Activated naive CD4-positive, alpha-beta T cell treated with anti-CD3 and anti-CD28 coated beads for 36 hours (primary cell): ENCODE results near the gene HSPB1. TPM values are rescaled to one million over a fixed set of nuclear protein-coding genes. Genes with fewer than 3 reads are reported as not detected.
A peak's percentile ranks its signal among the peaks of the same experiment; 100 is the strongest.
"Not testable (repeated sequence)": the region's sequence is repeated elsewhere in the genome, so short reads cannot be mapped to it uniquely, and the experiment has no call there.

Experiments
- CTCF ChIA-PET: fragments of 350-600 bp; sonication (Branson Sonifier 250); formaldehyde crosslinking; loops from one replicate; lab custom pipeline; 2021; ENCODE audit warnings: antibody characterized with exemption; lab: Charles Lee
- DNase-seq: peaks from one replicate; pipeline ENCODE4 v3.0.0-alpha.2; 2020
- H3K27ac Mint-ChIP-seq: one replicate; pipeline ENCODE4 v1.8.0; 2021; ENCODE audit warnings: mild to moderate bottlenecking, mixed read lengths
- H3K27me3 Mint-ChIP-seq: one replicate; pipeline ENCODE4 v1.8.0; 2021; ENCODE audit warnings: low read depth, mixed read lengths
- H3K36me3 Mint-ChIP-seq: one replicate; pipeline ENCODE4 v1.8.0; 2021; ENCODE audit warnings: low read depth, mixed read lengths
- H3K4me1 Mint-ChIP-seq: one replicate; pipeline ENCODE4 v1.8.0; 2021; ENCODE audit warnings: low read depth, mixed read lengths
- H3K4me3 Mint-ChIP-seq: one replicate; pipeline ENCODE4 v1.8.0; 2021; ENCODE audit warnings: mild to moderate bottlenecking, moderate library complexity, mixed read lengths
- H3K9me3 Mint-ChIP-seq: one replicate; pipeline ENCODE4 v1.8.0; 2021; ENCODE audit warnings: mixed read lengths
- intact Hi-C: fragments of 100-400 bp; cut with micrococcal nuclease; formaldehyde crosslinking; loops from one replicate; pipeline ENCODE4 v1.15.1; 2023
- total RNA-seq, 2 experiments: library from RNA; stranded (reverse); gene quantifications; one replicate each; pipeline ENCODE4 v1.2.3, GENCODE V29; 2021

Gene HSPB1
- total RNA-seq, 2 experiments from 2014 or later = 106 to 115 TPM

GRCh38 chr7:76282344-76283253 is 19.9 kb upstream of the HSPB1 start:
- intact Hi-C loops = no loop called here
- Mint-ChIP-seq H3K36me3 (no peaks in the 10 kb centered on the region), H3K4me3 (peak overlapping the region; percentile 46), H3K9me3 (no peaks in the 10 kb centered on the region), H3K4me1 (peaks cover 12% of the 10 kb centered on the region), H3K27ac (no peak overlapping the region), H3K27me3 (peaks cover 33% of the 10 kb centered on the region)
- no peak for DNase-seq
- CTCF ChIA-PET = interaction anchor here (1.0 to 2.3 kb wide), 4 partner anchors 8 to 42 kb away, joined by 3 to 11 read pairs (median 6); no protein-coding TSS in a partner anchor

DNA sequence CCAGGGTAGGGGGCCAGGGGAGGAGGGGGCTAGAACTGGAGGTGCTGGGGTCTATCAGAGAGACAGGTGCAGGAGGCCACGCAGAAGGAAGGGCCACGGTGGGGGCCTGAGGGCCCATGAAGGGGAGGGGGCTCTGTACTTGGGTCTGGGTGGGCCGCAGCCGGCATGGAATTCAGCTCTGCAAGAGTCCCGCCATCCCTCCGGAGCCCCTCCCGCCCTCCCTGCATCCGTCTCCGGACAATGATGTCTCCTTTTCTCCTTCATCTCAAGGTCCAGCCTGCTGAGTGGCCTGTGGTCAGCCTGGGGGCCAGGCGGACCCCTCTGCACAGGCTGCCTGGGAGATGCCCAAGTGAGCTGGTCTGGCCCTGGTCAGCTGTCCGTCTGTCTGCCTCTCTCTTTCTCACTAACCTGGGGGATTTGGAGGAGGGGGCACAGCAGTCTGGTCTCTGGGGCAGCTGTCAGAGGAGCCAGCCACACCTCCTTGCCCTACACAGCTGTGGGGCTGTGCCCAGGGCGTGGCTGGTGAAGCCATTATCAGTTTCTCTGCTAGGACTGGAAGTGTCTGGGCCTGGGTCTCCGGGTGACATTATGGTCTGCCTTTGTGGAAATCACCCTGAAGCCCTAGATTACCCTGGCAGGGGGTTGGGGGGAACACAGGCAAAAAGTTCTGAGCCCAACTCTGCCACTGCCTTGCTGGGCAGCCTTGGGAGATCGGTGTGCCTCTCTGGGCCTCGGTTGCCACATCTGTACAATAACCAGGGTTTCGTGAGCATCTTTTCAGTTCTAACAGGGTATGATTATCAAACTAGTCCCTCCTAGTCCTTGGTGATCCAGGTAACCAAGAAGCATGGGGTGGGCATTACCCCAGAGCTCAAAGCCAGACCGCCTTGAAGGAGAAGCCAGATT is 19.0 kb upstream of the HSPB1 start:
- Mint-ChIP-seq H3K4me3 (peak overlapping the region; percentile 26), H3K4me1 (peaks cover 12% of the 10 kb centered on the region), H3K27me3 (peaks cover 31% of the 10 kb centered on the region), H3K27ac (no peak overlapping the region), H3K9me3 (no peaks in the 10 kb centered on the region), H3K36me3 (no peaks in the 10 kb centered on the region)
- intact Hi-C loops = no loop called here
- no peak for DNase-seq
- CTCF ChIA-PET = interaction anchor here (0.7 to 2.1 kb wide), 4 partner anchors 14 to 41 kb away, joined by 3 to 9 read pairs (median 6); no protein-coding TSS in a partner anchor

GRCh38 chr7:76285604-76286374 is 16.7 kb upstream of the HSPB1 start:
- Mint-ChIP-seq H3K4me1 (peaks cover 13% of the 10 kb centered on the region), H3K27ac (no peak overlapping the region), H3K9me3 (no peaks in the 10 kb centered on the region), H3K4me3 (no peak overlapping the region), H3K36me3 (no peaks in the 10 kb centered on the region), H3K27me3 (peaks cover 21% of the 10 kb centered on the region)
- intact Hi-C loops = no loop called here
- CTCF ChIA-PET = interaction anchor here (1.0 to 1.5 kb wide), 3 partner anchors 23 to 28 kb away, joined by 3 to 6 read pairs (median 6); no protein-coding TSS in a partner anchor
- DNase-seq = no peak

DNA sequence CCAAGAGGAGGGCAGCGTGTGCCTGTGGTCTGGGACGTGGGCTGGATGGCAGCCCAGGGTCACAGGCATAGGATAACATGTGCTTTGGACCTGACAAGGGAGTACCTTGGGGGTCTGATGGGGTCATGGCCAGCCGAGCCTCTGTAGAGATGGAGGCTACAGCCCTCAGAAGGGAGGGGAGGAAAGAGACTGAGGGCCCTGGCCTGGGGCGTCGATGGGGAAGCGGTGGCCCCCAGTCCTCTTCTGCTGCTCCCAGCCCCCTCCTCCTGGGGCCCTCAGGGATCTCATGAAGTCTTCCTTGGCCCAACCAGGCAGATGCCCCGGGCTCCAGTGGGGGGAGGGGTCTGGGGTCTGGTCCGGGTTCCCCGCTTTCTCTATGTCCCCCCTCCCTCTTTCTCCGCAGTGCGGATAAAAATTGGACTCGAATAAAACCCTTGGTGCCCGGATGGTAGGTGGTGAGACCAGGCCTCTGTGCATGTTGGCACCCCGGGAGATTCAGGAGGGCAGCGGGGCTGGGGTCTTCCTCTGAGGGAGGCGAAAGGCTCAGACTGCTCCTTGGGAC is 15.6 kb upstream of the HSPB1 start:
- no peaks in the 10 kb centered on the region for H3K36me3 Mint-ChIP-seq
- intact Hi-C loops = no loop called here
- peaks cover 14% of the 10 kb centered on the region for H3K27me3 Mint-ChIP-seq
- CTCF ChIA-PET = interaction anchor here (1.0 to 1.1 kb wide), 2 partner anchors 24 to 27 kb away, joined by 3 read pairs; no protein-coding TSS in a partner anchor
- H3K4me3 Mint-ChIP-seq = no peak overlapping the region
- H3K9me3 Mint-ChIP-seq = no peaks in the 10 kb centered on the region
- DNase-seq = no peak
- peaks cover 16% of the 10 kb centered on the region for H3K4me1 Mint-ChIP-seq
- no peak overlapping the region for H3K27ac Mint-ChIP-seq

GRCh38 chr7:76290847-76291350 is 11.6 kb upstream of the HSPB1 start:
- intact Hi-C loops = loop anchor here (1.0 kb wide), 5 partner anchors 12 to 113 kb away; no protein-coding TSS in a partner anchor
- DNase-seq, H3K9me3 Mint-ChIP-seq, H3K4me3 Mint-ChIP-seq, H3K36me3 Mint-ChIP-seq, H3K4me1 Mint-ChIP-seq, H3K27me3 Mint-ChIP-seq: not testable (repeated sequence)
- CTCF ChIA-PET = interaction anchor here (0.6 to 6.0 kb wide), 22 partner anchors 9 to 131 kb away, joined by 3 to 96 read pairs (median 5); partner anchors contain the start of genes HSPB1, SRRM3 and YWHAG
- H3K27ac Mint-ChIP-seq = peak overlapping the region; percentile 68

DNA sequence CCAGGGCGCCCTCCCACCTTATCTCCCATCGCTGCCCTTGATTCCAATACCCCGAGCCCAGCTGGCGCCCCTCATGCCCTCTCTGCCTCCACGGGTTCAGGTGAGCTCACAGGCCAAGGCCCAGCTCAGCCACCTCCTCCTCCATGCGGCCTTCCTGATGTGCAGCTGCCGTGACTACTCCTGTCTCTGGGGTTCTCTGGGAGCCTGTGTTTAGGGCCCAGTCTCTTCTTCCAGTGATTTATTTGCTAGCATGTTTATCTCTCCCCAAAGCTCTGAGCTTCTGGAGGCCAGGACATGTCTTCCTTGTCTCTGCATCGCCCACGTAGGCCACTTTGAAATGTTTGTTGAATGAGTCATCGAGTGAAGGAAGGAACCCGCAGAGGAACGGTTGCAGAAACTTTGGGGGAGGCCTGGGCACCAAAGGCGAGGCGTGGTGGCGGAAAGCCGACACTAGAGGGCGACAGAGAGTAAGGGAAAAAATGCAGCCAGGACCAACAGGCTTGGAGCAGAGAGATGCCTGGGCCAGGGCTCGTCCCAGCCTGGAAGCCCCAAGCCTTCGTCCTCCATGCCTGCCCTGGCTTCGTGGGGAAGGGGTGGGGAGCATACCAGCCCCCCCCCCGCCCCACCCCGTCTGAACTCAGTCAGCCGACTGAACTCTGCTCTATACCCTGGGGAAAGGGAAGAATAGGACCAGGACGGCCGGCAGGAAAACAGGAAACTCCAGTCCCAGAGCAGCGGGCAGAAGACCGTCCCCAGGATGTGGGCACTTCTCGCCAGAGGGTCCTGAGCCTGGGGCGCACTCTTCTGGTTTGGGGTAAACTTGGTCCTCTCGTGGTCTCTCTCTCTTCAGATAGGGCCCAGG is 10.9 kb upstream of the HSPB1 start:
- peak overlapping the region; percentile 68 for H3K27ac Mint-ChIP-seq
- peak; percentile 97 for DNase-seq
- H3K27me3 Mint-ChIP-seq = no peaks in the 10 kb centered on the region
- no peaks in the 10 kb centered on the region for H3K36me3 Mint-ChIP-seq
- H3K4me1 Mint-ChIP-seq = peaks cover 9% of the 10 kb centered on the region
- H3K9me3 Mint-ChIP-seq = no peaks in the 10 kb centered on the region
- peak overlapping the region; percentile 38 for H3K4me3 Mint-ChIP-seq
- intact Hi-C loops = loop anchor here (1.0 kb wide), 5 partner anchors 12 to 113 kb away; no protein-coding TSS in a partner anchor
- CTCF ChIA-PET = interaction anchor here (0.6 to 6.0 kb wide), 26 partner anchors 10 to 132 kb away, joined by 3 to 96 read pairs (median 4); partner anchors contain the start of genes HSPB1, SRRM3 and YWHAG

DNA sequence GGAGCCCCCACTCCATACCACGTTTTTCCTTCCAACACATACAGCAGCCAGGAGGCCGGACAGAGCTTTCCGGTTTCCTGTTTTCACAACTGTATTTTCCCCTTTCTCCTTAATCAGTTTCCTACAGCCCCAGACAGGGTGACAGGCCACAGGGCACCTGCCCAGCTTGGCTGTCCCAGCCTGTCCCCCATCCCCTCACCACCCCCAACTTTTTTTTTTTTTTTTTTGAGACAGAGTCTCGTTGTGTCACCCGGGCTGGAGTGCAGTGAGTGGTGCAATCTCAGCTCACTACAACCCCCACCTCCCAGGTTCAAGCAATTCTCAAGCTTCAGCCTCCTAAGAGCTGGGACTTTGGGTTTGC is 10.3 kb upstream of the HSPB1 start:
- no peaks in the 10 kb centered on the region for H3K36me3 Mint-ChIP-seq
- H3K27me3 Mint-ChIP-seq = no peaks in the 10 kb centered on the region
- CTCF ChIA-PET = interaction anchor here (0.8 to 6.0 kb wide), 9 partner anchors 11 to 132 kb away, joined by 3 to 96 read pairs (median 3); partner anchors contain the start of gene HSPB1
- H3K9me3 Mint-ChIP-seq = no peaks in the 10 kb centered on the region
- no peak overlapping the region for H3K4me3 Mint-ChIP-seq
- H3K4me1 Mint-ChIP-seq = peaks cover 9% of the 10 kb centered on the region
- no peak overlapping the region for H3K27ac Mint-ChIP-seq
- DNase-seq = no peak
- intact Hi-C loops = no loop called here

- intact Hi-C loops, H3K9me3 Mint-ChIP-seq, H3K27me3 Mint-ChIP-seq, H3K36me3 Mint-ChIP-seq, H3K4me1 Mint-ChIP-seq, H3K27ac Mint-ChIP-seq, DNase-seq, H3K4me3 Mint-ChIP-seq: not testable (repeated sequence)
- CTCF ChIA-PET = interaction anchor here (0.8 to 6.0 kb wide), 7 partner anchors 10 to 103 kb away, joined by 3 to 96 read pairs (median 4); partner anchors contain the start of gene HSPB1
Measured at GRCh38 chr7:76292911-76293310, 9.6 kb upstream of the HSPB1 start.

DNA sequence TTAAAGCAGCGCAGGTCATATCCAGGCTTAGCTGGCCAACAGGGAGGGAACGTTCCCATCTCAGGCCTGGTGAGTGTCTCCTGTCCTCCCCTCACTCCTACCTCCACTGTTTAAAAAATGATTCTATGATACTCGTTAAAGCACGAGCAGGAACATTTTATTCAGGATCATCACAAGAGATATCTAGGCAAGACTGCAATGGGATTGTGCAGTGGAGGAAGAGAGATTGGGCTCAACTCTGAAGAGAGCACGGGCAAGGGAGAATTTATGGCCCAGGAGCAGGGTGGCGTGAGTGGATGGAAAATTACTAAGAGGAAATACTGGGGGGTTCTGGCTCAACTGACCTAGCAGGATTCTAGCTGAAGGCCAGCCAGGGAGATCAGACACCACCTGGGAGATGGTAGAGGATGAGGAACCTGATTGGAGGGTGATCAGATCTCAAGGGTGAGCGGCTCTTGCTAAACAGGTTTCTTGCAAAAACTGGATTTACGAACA is 9.0 kb upstream of the HSPB1 start:
- CTCF ChIA-PET = interaction anchor here (1.3 to 6.0 kb wide), 3 partner anchors 9 to 23 kb away, joined by 3 to 96 read pairs (median 57); partner anchors contain the start of gene HSPB1
- H3K27ac Mint-ChIP-seq = no peak overlapping the region
- peaks cover 9% of the 10 kb centered on the region for H3K4me1 Mint-ChIP-seq
- H3K36me3 Mint-ChIP-seq = no peaks in the 10 kb centered on the region
- no peaks in the 10 kb centered on the region for H3K9me3 Mint-ChIP-seq
- DNase-seq = no peak
- intact Hi-C loops = no loop called here
- no peaks in the 10 kb centered on the region for H3K27me3 Mint-ChIP-seq
- H3K4me3 Mint-ChIP-seq = no peak overlapping the region

GRCh38 chr7:76294344-76295024 is 8.0 kb upstream of the HSPB1 start:
- DNase-seq = no peak
- intact Hi-C loops = no loop called here
- Mint-ChIP-seq H3K4me3 (no peak overlapping the region), H3K36me3 (no peaks in the 10 kb centered on the region), H3K9me3 (no peaks in the 10 kb centered on the region), H3K27ac (no peak overlapping the region), H3K4me1 (peaks cover 9% of the 10 kb centered on the region), H3K27me3 (no peaks in the 10 kb centered on the region)
- CTCF ChIA-PET = interaction anchor here (6.0 kb wide), 1 partner anchor 22 kb away, joined by 96 read pairs; no protein-coding TSS in a partner anchor
